ENCODE data around the gene OR14A2.
A peak's percentile ranks its signal among the peaks of the same experiment; 100 is the strongest.
"Not testable (repeated sequence)": the region's sequence is repeated elsewhere in the genome, so short reads cannot be mapped to it uniquely, and the experiment has no call there.

OR14A2 gene

DNA sequence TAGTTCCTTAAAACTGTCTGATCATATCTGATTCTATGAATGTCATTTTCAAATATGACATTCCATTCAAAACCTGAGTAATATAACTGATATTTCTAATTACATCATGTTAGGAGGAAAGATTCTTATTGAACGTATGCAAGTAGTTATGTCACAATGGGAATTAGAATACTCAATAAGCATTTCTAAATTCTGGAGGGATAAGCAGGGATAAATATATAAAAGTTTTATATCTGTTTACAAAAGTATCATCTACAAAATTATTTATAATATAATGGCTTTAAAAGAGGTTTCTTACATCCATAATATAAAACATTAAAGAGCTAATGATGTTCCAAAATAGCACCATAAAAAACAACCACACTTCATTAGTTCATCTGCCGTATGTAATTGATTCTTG is at the start of gene OR14A2:
TSS of gene OR14A2 (minus strand) at position 101 of the 400 bp plus-strand sequence.
- no peak for DNase-seq

DNA sequence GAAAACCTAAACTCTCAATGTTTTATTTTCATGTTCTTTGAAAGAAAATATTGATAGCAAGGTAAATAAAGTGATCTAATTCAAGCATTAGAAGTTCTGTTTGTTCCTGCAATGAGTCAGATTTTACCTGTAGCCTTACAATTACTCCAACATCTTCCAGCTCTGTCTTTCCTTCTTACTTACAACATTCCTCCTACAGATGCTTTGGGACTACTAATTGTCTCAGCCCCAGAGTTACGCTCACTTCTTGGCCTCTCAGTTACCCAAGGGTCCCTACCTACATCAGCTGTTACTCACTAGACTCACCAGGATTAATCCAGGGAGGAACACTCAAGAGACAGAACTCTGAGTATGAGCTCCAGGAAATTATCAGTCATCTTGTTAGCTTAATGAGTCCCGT is 49.6 kb upstream of the OR14A2 start:
- no peak for DNase-seq

DNA sequence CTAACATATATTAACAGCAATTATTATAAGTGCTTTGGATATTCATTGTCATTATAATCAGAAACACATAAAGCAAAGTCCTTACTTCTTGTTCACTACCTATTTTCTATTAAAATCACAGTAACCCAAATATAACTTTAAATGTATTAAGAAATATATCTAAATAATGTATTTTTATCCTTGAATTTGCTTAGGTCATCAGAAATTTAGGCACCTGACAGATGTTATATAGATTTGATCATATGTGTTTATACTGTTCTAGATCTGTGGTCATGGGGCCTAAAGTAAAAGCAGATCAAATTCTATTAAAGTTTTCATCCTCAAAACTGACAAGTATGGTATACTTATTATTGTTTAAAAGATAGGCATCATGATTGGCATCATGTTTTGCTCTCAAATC is 21.7 kb upstream of the OR14A2 start:
- no peak for DNase-seq

DNA sequence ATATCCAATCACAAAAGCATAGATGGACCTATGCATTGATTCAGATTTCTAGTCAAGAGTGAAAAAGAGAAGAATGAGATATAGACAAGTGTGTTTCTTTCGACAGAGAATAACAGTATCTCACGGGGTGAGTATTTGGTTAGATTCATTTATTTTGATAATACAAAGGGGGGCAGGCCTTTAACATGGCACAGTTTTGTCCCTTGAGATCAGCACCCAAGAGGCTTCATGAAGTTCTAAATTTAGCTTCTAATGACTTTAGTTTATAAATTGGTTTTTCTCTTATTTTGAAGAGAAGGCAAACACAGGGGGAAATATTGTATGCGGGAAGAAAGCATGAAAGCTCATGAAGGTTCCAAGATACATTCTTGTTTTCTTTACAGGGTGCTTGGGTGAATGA is 12.5 kb upstream of the OR14A2 start, which contains the start of gene OR1C1:
TSS of gene OR1C1 (minus strand) at position 101 of the 400 bp plus-strand sequence. CDS start 2,150 bp downstream, outside the sequence.
- no peak for DNase-seq

DNA sequence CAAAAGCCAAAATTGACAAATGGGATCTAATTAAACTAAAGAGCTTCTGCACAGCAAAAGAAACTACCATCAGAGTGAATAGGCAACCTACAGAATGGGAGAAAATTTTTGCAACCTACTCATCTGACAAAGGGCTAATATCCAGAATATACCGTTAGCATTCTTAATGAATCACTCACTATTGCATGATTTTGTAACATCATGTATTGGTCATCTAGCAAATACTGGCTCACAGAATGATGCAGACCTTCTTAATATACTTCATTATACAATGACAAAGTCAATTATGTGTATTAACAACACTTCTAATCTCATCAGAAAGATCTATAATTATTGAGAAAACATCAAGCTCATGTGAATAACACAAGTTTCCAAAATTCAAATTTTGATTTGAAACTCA is 6.4 kb upstream of the OR14A2 start:
- not testable (repeated sequence) for DNase-seq

DNA sequence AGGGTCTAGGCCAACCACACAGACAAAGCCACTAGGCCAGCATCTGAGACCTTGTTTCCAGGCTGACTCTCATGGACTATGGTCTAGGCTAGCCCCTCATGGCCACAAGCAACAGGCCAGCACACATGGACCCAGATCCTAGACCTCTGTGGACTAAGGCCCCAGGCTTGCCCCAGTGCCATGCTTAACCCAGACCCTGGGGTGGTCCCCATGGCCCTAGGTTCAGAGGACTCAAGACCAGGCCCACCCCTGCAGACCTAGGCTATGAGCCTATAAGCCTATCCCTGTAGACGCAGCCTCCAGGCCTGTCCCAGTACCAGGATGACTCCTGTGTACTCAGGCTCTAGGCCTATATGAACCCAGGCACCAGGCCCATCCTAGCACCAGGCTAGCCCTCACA is 1.9 kb upstream of the OR14A2 start:
- no peak for DNase-seq

DNA sequence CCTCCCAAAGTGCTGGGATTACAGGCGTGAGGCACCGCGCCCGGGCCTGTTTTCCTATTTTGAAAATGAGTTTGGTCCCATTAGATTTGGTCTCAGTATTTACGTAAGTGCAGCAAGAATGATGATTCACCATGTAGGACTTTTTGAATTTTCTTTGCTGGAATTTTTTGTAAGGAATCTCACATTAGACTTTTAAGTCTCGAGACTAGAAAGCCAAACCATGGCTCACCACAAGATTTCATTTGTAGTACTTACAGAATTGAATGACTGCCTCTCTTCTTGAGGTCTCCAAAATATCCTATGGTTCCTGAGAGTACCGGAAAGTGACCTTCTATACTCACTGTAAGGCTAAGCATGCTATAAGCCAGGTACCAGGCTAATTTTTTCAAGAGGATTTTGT is 325 bp downstream of the OR14A2 start:
- DNase-seq = no peak

DNA sequence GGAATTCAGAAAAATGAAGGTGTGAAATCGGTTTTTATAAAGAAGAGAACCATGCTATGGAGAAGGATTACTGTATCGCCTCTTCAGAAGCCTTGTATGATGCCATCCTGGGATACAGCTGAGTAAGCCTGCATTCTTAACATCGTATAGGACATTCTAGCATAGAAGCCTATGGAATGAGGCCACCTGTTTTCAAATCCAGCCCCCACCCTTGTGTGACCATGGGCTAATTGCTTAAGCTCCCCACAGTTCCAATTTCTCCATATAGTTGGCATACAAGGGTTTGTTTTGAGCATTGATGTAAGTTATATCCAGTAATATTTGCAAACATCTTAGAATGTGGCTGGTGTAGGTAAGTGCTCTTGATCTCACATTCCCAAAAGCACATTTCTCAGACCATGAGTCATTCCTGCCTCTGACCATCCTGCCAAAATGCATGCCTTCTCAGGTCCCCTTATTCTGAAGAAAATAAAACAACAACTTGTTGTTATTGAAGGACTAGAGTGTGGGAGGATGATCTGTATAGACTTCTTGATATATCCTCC is 1.5 kb downstream of the OR14A2 start:
- no peak for DNase-seq

DNA sequence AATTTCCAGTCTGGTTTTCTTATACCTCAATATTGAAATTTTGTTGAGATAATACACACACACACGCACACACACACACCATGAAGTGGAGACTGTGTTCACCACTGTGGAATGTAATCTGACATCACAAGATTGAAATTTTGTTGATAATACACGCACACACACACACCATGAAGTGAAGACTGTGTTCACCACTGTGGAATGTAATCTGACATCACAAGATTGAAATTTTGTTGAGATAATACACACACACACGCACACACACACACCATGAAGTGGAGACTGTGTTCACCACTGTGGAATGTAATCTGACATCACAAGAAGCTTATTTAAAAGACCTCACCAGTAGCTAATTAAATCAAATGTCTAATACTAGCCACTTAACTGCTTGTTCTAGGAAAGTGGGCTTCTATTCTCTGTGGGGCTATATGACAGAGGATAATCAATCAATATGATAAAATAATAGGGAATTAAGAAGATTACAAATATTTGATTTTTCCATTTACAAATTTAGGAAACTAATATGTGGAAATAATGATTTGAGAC is 5.7 kb downstream of the OR14A2 start:
- DNase-seq = not testable (repeated sequence)

DNA sequence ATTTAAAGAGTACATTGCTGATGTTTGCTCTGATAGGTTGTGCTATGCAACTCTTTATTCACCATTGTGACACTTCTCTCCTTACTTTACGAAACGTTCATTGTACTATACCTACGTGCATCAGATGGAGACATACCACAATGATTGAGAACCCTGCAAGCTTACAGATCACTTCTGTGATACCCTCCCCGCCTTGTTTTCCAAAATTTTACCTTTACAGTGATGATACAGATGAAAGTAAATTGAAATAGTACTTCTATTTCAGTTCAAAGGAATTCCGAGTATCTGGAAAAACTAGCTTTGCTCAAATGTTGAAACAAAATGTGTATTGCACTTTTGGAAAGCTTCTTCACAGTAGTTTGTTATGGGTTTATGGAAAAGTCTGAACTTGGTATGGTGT is 6.2 kb downstream of the OR14A2 start:
- no peak for DNase-seq

DNA sequence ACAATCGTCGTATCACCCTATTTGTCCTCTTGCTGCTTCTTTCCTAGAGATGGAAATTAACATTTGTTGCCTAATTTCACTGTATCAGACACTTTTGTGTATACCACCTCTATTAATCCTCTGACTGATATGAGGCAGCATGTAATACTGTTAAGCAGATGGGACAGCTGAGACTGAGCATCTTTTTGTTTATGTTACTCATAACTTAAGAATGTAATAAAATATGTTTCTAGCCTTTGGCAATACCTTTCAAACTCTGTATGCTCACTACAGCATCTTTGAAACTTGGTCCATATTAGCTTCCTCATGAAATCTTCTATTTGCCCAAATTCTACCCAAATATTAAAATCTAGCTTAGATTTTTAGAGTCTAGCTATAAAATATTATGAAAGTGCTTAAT is 7.2 kb downstream of the OR14A2 start:
- DNase-seq = no peak

DNA sequence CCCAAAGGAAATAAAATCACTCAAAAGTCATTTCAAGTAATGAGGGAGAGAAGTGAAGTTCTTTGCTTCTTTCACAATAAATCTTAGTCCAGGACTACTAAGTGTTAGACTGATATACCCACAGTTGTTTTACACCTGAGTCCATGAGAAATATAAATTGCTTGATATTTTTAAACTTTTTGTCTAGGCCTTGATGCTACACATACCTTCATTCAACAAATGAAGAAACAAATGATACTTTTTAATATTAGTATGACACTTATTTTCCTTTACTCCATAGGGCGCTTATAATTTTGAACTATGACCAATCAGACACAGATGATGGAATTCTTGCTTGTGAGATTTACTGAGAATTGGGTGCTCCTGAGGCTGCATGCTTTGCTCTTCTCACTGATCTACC is 9.6 kb downstream of the OR14A2 start, which contains the start of gene OR14K1:
TSS of gene OR14K1 (plus strand) at position 301 of the 400 bp plus-strand sequence. CDS start at position 301, 0 bp downstream.
- DNase-seq = no peak

DNA sequence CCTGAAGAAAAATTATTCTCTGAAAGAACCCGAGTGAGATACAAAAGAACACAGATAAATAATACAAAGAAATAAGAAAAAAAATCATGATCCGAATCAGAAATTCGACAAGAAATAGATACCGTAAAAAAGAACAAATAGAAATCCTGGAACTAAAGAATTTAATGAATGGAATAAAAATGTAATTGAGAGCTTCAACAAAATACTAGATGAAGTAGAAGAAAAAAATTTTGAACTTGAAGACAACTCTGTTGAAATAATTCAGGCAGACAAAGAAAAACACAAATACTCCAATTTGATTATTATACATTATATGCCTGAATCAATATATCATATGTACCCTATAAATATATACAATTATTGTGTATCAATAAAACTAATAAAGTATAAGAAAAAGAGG is 26.7 kb downstream of the OR14A2 start:
- no peak for DNase-seq

DNA sequence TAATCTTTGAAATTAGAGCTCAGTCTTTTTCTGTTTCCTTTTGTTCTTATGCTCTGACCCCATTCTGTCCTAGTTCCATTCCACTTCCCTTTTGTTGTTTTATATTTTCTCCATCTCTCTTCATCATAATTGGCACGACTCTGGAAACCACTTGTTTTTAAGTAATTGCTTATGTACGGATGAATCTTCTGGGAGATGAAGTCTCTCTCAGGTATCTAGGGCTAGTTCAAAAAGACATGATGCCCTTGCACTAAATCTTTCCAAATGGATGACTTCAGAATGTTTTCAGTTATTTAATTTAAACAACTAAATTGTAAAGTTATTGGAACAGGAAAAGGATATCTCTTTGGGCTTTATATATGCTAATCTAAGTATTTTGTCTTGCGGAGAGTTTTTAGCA is 31.4 kb downstream of the OR14A2 start, which contains the start of gene OR6F1:
TSS of gene OR6F1 (minus strand) at position 101 of the 400 bp plus-strand sequence. CDS start 3,891 bp downstream, outside the sequence.
- DNase-seq = no peak

DNA sequence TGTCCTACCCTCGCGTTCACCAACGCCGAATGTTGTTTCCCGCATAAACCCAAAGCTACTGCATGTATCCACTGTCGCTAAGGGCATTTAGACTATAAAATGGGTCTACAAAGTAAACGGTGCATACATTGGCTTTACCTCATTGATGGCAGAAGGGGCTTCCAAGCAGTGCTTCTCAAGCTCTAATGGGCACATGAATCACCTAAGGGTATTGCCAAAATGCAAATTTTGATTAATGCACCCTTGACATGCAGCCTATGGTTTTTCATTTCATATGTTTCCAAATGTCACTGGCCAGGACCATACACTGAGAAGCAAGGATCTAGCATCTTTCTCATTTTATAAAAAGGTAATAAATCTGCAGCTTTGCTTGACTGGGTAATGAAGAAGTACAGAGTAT is 34.2 kb downstream of the OR14A2 start:
- no peak for DNase-seq

DNA sequence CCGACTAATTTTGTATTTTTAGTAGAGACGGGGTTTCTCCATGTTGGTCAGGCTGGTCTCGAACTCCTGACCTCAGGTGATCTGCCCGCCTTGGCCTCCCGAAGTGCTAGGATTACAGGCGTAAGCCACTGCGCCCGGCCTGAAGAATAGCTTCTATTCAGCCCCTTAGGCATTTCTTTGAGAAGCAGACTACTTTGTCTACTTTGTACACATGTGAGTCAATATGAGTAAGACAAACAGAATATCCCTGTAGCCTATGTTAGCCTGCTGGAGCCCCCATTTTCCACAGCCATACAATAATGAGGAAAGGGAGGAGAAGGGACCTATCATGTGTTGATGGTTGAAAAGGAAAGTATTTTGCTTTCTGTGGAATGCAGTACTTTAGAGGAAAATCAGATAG is 37.3 kb downstream of the OR14A2 start:
- not testable (repeated sequence) for DNase-seq

DNA sequence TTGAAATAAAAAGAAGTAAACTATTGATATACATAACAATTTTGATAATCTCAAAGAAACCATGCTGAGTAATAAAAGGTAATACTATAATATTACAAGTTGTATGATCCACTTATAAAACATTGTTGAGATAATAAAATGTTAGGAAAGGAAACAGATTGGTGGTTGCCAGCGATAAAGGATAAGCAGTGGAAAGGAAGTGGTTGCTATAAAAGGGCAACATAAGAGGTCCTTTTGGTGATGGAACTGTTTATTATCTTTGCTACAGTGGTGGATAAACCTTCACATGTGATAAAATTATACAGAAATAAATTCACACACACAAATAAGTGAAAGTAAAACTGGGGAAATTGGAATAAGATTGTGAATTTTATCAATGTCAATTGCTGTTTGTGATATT is 46.6 kb downstream of the OR14A2 start:
- DNase-seq = no peak

DNA sequence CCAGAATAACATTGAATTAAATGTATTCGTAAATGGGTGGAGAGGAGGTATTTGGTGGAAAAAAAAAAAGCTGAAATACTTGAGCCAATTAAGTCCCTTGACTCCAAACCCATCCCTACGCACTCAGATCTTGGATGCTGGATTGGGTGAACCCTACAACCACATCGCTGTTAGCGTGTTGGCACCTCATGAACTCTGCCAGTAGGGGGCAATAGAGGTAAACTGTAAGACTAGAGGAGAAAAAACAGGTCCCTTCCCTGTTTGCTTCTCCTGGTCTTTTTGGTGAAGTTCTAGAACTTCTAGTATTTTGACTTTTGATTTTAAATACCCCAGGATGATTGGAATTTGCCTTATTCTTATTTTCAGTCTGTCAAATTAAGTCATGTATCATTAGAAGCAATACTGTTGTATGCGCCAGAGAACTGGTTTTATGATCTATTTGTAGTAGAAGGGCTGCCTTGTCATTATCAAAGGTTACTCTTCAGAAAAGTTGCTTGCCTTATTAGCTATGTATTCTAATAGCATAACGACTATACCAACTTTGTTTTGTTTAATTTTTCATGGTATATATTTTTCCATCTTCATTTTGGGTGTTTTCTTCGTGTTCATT is 66.5 kb downstream of the OR14A2 start:
- DNase-seq = peak; percentile 27

DNA sequence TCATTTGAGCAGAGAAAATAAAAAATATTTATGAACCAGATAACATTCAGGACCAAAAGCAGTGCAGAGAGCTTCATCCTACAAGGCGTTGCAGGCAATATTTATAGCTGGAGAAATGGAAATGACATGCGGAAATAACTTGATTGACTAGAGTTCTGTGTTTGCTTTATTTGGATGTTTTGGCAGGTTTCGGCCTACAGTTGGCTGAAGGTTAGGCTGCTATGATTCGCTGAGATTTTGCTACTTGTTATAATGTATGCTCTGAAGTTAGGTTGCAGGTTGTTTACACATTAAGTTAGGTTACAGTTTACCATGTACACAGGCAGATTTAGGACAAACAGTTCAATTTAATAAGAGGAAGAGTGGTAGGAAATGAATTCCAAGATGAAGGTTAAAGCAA is 67.8 kb downstream of the OR14A2 start:
- DNase-seq = no peak

DNA sequence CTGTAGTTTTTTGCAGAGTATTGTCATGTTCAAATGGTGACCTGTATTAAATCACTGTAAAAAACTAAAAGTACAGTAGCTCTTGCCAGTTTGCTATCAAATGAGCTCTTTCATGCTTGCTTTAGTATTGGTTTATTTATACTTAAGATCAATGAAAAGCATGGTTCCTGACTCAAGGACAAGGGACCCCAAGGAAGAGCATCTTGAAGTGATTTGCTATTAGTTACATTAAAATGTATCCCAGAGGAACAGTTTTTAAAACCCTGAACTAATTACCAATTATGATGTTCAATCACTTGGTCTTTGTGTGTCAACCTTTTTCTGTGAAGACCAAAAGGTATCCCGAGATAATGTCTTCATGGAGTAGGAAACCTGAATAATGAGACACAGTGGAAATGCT is 68.3 kb downstream of the OR14A2 start, which contains the start of gene OR13G1:
TSS of gene OR13G1 (minus strand) at position 101 of the 400 bp plus-strand sequence. CDS start 6,698 bp downstream, outside the sequence.
- no peak for DNase-seq
